ENCODE data around the gene NIPSNAP2. TPM values are rescaled to one million over a fixed set of nuclear protein-coding genes. Genes with fewer than 3 reads are reported as not detected.
"Not testable (repeated sequence)": the region's sequence is repeated elsewhere in the genome, so short reads cannot be mapped to it uniquely, and the experiment has no call there.

Gene NIPSNAP2
- total RNA-seq, 2 donors from 2014 or later, result 32.2 to 67.5 TPM

- no peaks in the 10 kb centered on the region for H3K36me3 ChIP-seq
- no peak for TF ChIP-seq CTCF (IDR thresholded peaks at IDR 0.05)
- no peak overlapping the region for H3K27ac ChIP-seq
These were observed 62.2 kb downstream of the NIPSNAP2 start for GRCh38 chr7:56026538-56026937.

GRCh38 chr7:56028942-56029630, 64.7 kb downstream of the NIPSNAP2 start:
- H3K27ac ChIP-seq, result no peak overlapping the region
- no peaks in the 10 kb centered on the region for H3K36me3 ChIP-seq
- no peak for TF ChIP-seq CTCF (IDR thresholded peaks at IDR 0.05)
- H3K4me1 ChIP-seq, result no peaks in the 10 kb centered on the region
- intact Hi-C loops (cut with DNase I), result no loop called here
- H3K9me3 ChIP-seq, result no peaks in the 10 kb centered on the region
- H3K27me3 ChIP-seq, result no peaks in the 10 kb centered on the region
- H3K4me3 ChIP-seq, result no peak overlapping the region
- no peak for DNase-seq
- no peak overlapping the region for H3K9ac ChIP-seq (ENCODE audit: low read depth in 2 of 2, low read length in 2 of 2)

More at GRCh38 chr7:56026538-56026937, 62.2 kb downstream of the NIPSNAP2 start:
- no peak for DNase-seq
- Histone ChIP-seq H3K4me3 (no peak overlapping the region), H3K4me1 (no peaks in the 10 kb centered on the region), H3K9ac (ENCODE audit: low read depth in 2 of 2, low read length in 2 of 2) (no peak overlapping the region), H3K9me3 (no peaks in the 10 kb centered on the region), H3K27me3 (no peaks in the 10 kb centered on the region)
- intact Hi-C loops (cut with DNase I), result no loop called here

GRCh38 chr7:56030340-56030739, 66.0 kb downstream of the NIPSNAP2 start:
- intact Hi-C loops (cut with DNase I), result no loop called here
- no peaks in the 10 kb centered on the region for H3K27me3 ChIP-seq
- no peaks in the 10 kb centered on the region for H3K9me3 ChIP-seq
- no peak for TF ChIP-seq CTCF (IDR thresholded peaks at IDR 0.05)
- H3K27ac ChIP-seq, result no peak overlapping the region
- H3K4me1 ChIP-seq, result no peaks in the 10 kb centered on the region
- no peaks in the 10 kb centered on the region for H3K36me3 ChIP-seq
- DNase-seq, result no peak
- no peak overlapping the region for H3K4me3 ChIP-seq
- H3K9ac ChIP-seq (ENCODE audit: low read depth in 2 of 2, low read length in 2 of 2), result no peak overlapping the region

GRCh38 chr7:56031556-56031955, 67.2 kb downstream of the NIPSNAP2 start:
- H3K4me1 ChIP-seq; H3K9me3 ChIP-seq; H3K9ac ChIP-seq (ENCODE audit: low read depth in 2 of 2, low read length in 2 of 2); DNase-seq; H3K36me3 ChIP-seq; intact Hi-C loops (cut with DNase I); H3K27ac ChIP-seq; H3K27me3 ChIP-seq; H3K4me3 ChIP-seq: not testable (repeated sequence)

- DNase-seq; H3K9ac ChIP-seq (ENCODE audit: low read depth in 2 of 2, low read length in 2 of 2); H3K36me3 ChIP-seq; H3K4me3 ChIP-seq; H3K9me3 ChIP-seq; intact Hi-C loops (cut with DNase I); H3K27me3 ChIP-seq; H3K4me1 ChIP-seq; H3K27ac ChIP-seq: not testable (repeated sequence)
These were observed 68.2 kb downstream of the NIPSNAP2 start for GRCh38 chr7:56032578-56032977.

- peak overlapping the region; percentile 74 to 81 for H3K9ac ChIP-seq (ENCODE audit: low read depth in 2 of 2, low read length in 2 of 2)
- H3K4me1 ChIP-seq, result no peaks in the 10 kb centered on the region
- no peaks in the 10 kb centered on the region for H3K9me3 ChIP-seq
- TF ChIP-seq CTCF (IDR thresholded peaks at IDR 0.05), result no peak
- intact Hi-C loops (cut with DNase I), result no loop called here
- peak; percentile 73 for DNase-seq
- H3K4me3 ChIP-seq, result peak overlapping the region; percentile 74
- H3K27ac ChIP-seq, result peak overlapping the region; percentile 33
- H3K36me3 ChIP-seq, result no peaks in the 10 kb centered on the region
- H3K27me3 ChIP-seq, result no peaks in the 10 kb centered on the region
These were observed 69.5 kb downstream of the NIPSNAP2 start for GRCh38 chr7:56033671-56034432.

Measured in colonic mucosa (tissue), 4 donors.